Upper lobe of left lung (tissue), 4 donors: Measurements from ENCODE around the gene IL27RA.

Source experiments
- CTCF ChIP-seq, 6 experiments: fragments of 450-650 bp in 4 of 6; fragments of 200-600 bp in 2 of 6; sonication (generic) in 2 of 6; IDR thresholded peaks; one replicate each; pipeline ENCODE4 v1.5.1; 2016 to 2019; ENCODE audit warnings: antibody characterized with exemption in 6 of 6
- POLR2AphosphoS5 ChIP-seq, 2 donors: sonication (generic); formaldehyde crosslinking; IDR thresholded peaks; one replicate each; pipeline ENCODE4 v1.5.1; 2017; ENCODE audit warnings: antibody characterized with exemption in 2 of 2

DNA sequence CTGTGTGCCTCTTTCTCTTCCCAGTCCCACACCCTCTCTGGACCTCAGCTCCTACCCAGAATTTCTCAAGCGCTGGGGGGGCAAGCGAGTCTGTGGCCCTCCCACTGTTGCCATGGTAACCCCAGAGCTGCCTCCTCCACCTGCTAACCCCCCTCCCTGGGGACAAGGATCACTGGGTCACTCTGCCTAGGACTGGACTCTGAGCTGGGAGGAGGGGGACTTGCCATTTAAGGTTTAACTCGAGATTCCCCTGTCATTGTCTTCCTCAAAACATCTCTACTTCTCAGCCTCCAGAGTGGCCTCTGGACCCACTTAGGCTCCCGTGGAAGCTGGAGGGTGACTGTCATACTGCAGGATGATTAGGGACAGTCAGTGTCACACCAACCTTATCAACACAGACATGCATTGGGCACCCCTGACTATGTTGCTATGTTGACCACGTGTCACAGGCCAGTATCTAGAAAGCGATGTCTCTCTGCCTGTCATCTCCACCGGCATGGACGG lies 28.1 kb downstream of the IL27RA start:
- TF ChIP-seq POLR2AphosphoS5 (IDR thresholded peaks at IDR 0.05) (no peak), CTCF (IDR thresholded peaks at IDR 0.05) (no peak)
